HepG2 (cell line): Measurements from ENCODE around the gene HYCC2. TPM values are rescaled to one million over a fixed set of nuclear protein-coding genes. Genes with fewer than 3 reads are reported as not detected.
A peak's percentile ranks its signal among the peaks of the same experiment; 100 is the strongest.

Experiments
- ATAC-seq: fragments of 200-7000 bp; cut with Tn5 transposase; 3 replicates; pipeline ENCODE4 v1.9.1; 2020; ENCODE audit warnings: mild to moderate bottlenecking, moderate library complexity
- BruUV-seq: library from RNA; stranded (reverse); fragments of 400-500 nt; replicated peaks from 2 replicates; lab custom pipeline; 2021; lab: Mats Ljungman, UMichigan
- CTCF ChIA-PET: fragments of 300-600 bp; formaldehyde crosslinking; extraction: SDS; loops from one replicate; lab custom pipeline; 2021; ENCODE audit warnings: low total read pairs, inconsistent platforms, low intra/inter-chr PET ratio; lab: Yijun Ruan, JAX
- POLR2A ChIA-PET: fragments of 350-600 bp; sonication (Branson Sonifier 250); formaldehyde crosslinking; loops from one replicate; lab custom pipeline; 2020; ENCODE audit warnings: antibody characterized with exemption, inconsistent platforms; lab: Yijun Ruan, JAX
- DNase-seq: peaks from one replicate; pipeline ENCODE4 v3.0.0-alpha.2; 2015; ENCODE audit warnings: low spot score
- FAIRE-seq: peaks from 3 replicates; lab custom pipeline; 2011; peaks lifted over from hg19 to GRCh38; lab: Jason Lieb, UNC
- H2AFZ ChIP-seq: one replicate; pipeline ENCODE4 v1.6.1; 2011; ENCODE audit warnings: low read length, inconsistent platforms
- H3K27ac ChIP-seq: fragments of 300-600 bp; 3 replicates; pipeline ENCODE4 v1.8.0; 2011; ENCODE audit warnings: mixed run types, mild to moderate bottlenecking, mixed read lengths, low read length, inconsistent platforms; ENCODE audit not compliant: insufficient read depth; ENCODE audit errors: extremely low read length
- H3K27me3 ChIP-seq, 2 experiments: fragments of 200-600 bp in 1 of 2; 2 replicates in 1 of 2; 3 replicates in 1 of 2; pipeline versions ENCODE4 v1.6.0 to v1.8.0; 2011; ENCODE audit warnings: low read length in 2 of 2, mild to moderate bottlenecking in 2 of 2, moderate library complexity in 2 of 2, inconsistent platforms in 1 of 2; ENCODE audit not compliant: insufficient read depth in 2 of 2, control insufficient read depth in 1 of 2
- H3K36me3 ChIP-seq, 2 experiments: fragments of 200-600 bp in 1 of 2; replicated peaks in 1 of 2; 2 replicates in 1 of 2; 3 replicates in 1 of 2; pipeline versions ENCODE4 v1.5.1 to v1.8.0; 2011; ENCODE audit warnings: low read length in 2 of 2, inconsistent platforms in 1 of 2; ENCODE audit not compliant: insufficient read depth in 2 of 2, control insufficient read depth in 1 of 2
- H3K4me1 ChIP-seq: 2 replicates; pipeline ENCODE4 v1.5.1; 2012; ENCODE audit warnings: low read length, inconsistent platforms; ENCODE audit not compliant: insufficient read depth
- H3K4me2 ChIP-seq: 2 replicates; pipeline ENCODE4 v1.6.0; 2011; ENCODE audit warnings: low read depth, low read length, inconsistent platforms
- H3K4me3 ChIP-seq, 3 experiments: fragments of 200-600 bp in 1 of 3; sonication (generic), shearing (Covaris generic) in 1 of 3; replicated peaks in 1 of 3; 2 replicates each; pipeline ENCODE4 v1.5.1; 2011 to 2016; ENCODE audit warnings: low read length in 3 of 3, inconsistent platforms in 2 of 3, low read depth in 2 of 3, mild to moderate bottlenecking in 2 of 3, control low read depth in 1 of 3, mixed read lengths in 1 of 3; ENCODE audit not compliant: insufficient read depth in 1 of 3
- H3K79me2 ChIP-seq: one replicate; pipeline ENCODE4 v1.6.1; 2011; ENCODE audit warnings: low read length, inconsistent platforms; ENCODE audit not compliant: insufficient read depth
- H3K9ac ChIP-seq: 2 replicates; pipeline ENCODE4 v1.6.0; 2011; ENCODE audit warnings: mild to moderate bottlenecking, low read depth, low read length, inconsistent platforms; ENCODE audit not compliant: insufficient read depth
- H3K9me3 ChIP-seq: 2 replicates; pipeline ENCODE4 v1.5.1; 2012; ENCODE audit warnings: mild to moderate bottlenecking, low read length
- H4K20me1 ChIP-seq: 2 replicates; pipeline ENCODE4 v1.6.0; 2011; ENCODE audit warnings: inconsistent platforms, mild to moderate bottlenecking, low read length, moderate library complexity; ENCODE audit not compliant: insufficient read depth
- FOSL1 ChIP-seq: sonication (generic); formaldehyde crosslinking; IDR thresholded peaks from 2 replicates; pipeline ENCODE4 v1.9.0; 2021; ENCODE audit warnings: missing genetic modification reagents, borderline replicate concordance
- GATA4 ChIP-seq: sonication (generic); IDR thresholded peaks from 2 replicates; pipeline ENCODE4 v1.6.1; 2016; ENCODE audit warnings: antibody characterized with exemption, low read depth, borderline replicate concordance
- MAFF ChIP-seq: IDR thresholded peaks from 2 replicates; pipeline ENCODE4 v1.6.1; 2011; ENCODE audit warnings: low read depth, low read length, improper control_type of control experiment
- MAFK ChIP-seq, 2 experiments: IDR thresholded peaks in 1 of 2; conservative IDR thresholded peaks in 1 of 2; 2 replicates each; pipeline ENCODE4 v1.6.1; 2011; ENCODE audit warnings: improper control_type of control experiment in 2 of 2, low read length in 2 of 2
- PREB ChIP-seq: sonication (generic); formaldehyde crosslinking; IDR thresholded peaks from 2 replicates; pipeline ENCODE4 v1.4.0; 2020; ENCODE audit warnings: missing genetic modification reagents
- RAD51 ChIP-seq: fragments of 450-650 bp; IDR thresholded peaks from 2 replicates; pipeline ENCODE4 v1.6.1; 2016; ENCODE audit warnings: borderline replicate concordance
- RFX3 ChIP-seq: IDR thresholded peaks from 2 replicates; pipeline ENCODE4 v1.6.1; 2016; ENCODE audit warnings: missing biosample characterization, missing genetic modification reagents
- SP2 ChIP-seq: sonication (generic); formaldehyde crosslinking; IDR thresholded peaks from 2 replicates; pipeline ENCODE4 v1.5.1; 2020; ENCODE audit warnings: mild to moderate bottlenecking, missing genetic modification reagents
- SRSF4 ChIP-seq: fragments of 200-400 bp; formaldehyde crosslinking; IDR thresholded peaks from one replicate; pipeline ENCODE4 v1.6.1; 2018; ENCODE audit warnings: mild to moderate bottlenecking, low read depth, low read length, moderate library complexity; ENCODE audit not compliant: poor library complexity, severe bottlenecking
- ZBTB33 ChIP-seq: sonication (generic); formaldehyde crosslinking; IDR thresholded peaks from 2 replicates; pipeline ENCODE4 v1.4.0; 2020; ENCODE audit warnings: missing genetic modification reagents
- ZFYVE20 ChIP-seq: sonication (generic); formaldehyde crosslinking; IDR thresholded peaks from 2 replicates; pipeline ENCODE4 v1.8.0; 2023; ENCODE audit warnings: low read depth, mild to moderate bottlenecking, moderate library complexity, missing genetic modification reagents, borderline replicate concordance
- ZNF207 ChIP-seq: fragments of 450-650 bp; IDR thresholded peaks from 2 replicates; pipeline ENCODE4 v1.6.1; 2016; ENCODE audit warnings: antibody characterized with exemption, borderline replicate concordance
- ZNF331 ChIP-seq: sonication (generic); formaldehyde crosslinking; IDR thresholded peaks from 2 replicates; pipeline ENCODE4 v1.4.0; 2020; ENCODE audit warnings: missing genetic modification reagents
- ZNF337 ChIP-seq: sonication (generic); formaldehyde crosslinking; IDR thresholded peaks from 2 replicates; pipeline ENCODE4 v1.5.1; 2020; ENCODE audit warnings: missing genetic modification reagents, low read depth, mild to moderate bottlenecking, borderline replicate concordance
- WGBS: methylation state at CpG from one replicate; pipeline ENCODE4 v1.1.6; 2017; ENCODE audit warnings: low lambda C conversion rate; 5-methylcytosine and 5-hydroxymethylcytosine counted together
- in situ Hi-C: cut with HindIII; loops from 2 replicates; pipeline ENCODE4 v1.10.0; 2017; ENCODE audit warnings: low pct_unique_long_range_greater_than_20kb; ENCODE audit not compliant: extremely low pct_ligation_motif_present
- intact Hi-C: fragments of 100-400 bp; cut with micrococcal nuclease; formaldehyde crosslinking; loops from one replicate; pipeline ENCODE4 v1.10.0; 2022; ENCODE audit not compliant: unreplicated experiment
- polyA plus RNA-seq, 8 experiments: library from polyadenylated mRNA; depleted of rRNA in 3 of 8; stranded (reverse) in 7 of 8; unstranded in 1 of 8; fragments of >200 nt; fragmentation: Illumina TruSeq in 4 of 8; extraction: Trizol in 4 of 8; gene quantifications; 2 replicates each; pipeline versions ENCODE4 v1.2.1 to v1.2.3, GENCODE V29; 2011 to 2016; ENCODE audit warnings: low read depth in 4 of 8, missing spikeins in 1 of 8, mixed read lengths in 1 of 8; ENCODE audit not compliant: insufficient read depth in 1 of 8
- total RNA-seq, 5 experiments: library from RNA; depleted of rRNA; stranded (reverse); fragments of >200 nt; fragmentation: Illumina TruSeq; extraction: Trizol; gene quantifications; 2 replicates each; pipeline ENCODE4 v1.2.3, GENCODE V29; 2016; ENCODE audit warnings: low read depth in 1 of 5

Gene HYCC2
- total and polyA plus RNA-seq, 2 of the 13 experiments (the other 11 are each of a cell fraction or from before 2014, with no cell fraction given) = 4.7 to 13.9 TPM

- ATAC-seq (no peak), FAIRE-seq (no peak), DNase-seq (no peak)
- intact Hi-C loops = no loop called here
- CTCF ChIA-PET = no interaction called here
- no TSS peak for BruUV-seq
- H3K4me1 ChIP-seq = no peaks in the 10 kb centered on the region
- in situ Hi-C loops = no loop called here
- H2AFZ ChIP-seq = no peak overlapping the region
- no peak overlapping the region for H3K9ac ChIP-seq
- H3K79me2 ChIP-seq = peaks cover 69% of the 10 kb centered on the region
- H3K27me3 ChIP-seq = no peaks in the 10 kb centered on the region
- H4K20me1 ChIP-seq = no peaks in the 10 kb centered on the region
- no peak overlapping the region for H3K4me2 ChIP-seq
- no peak overlapping the region for H3K4me3 ChIP-seq
- TF ChIP-seq ZFYVE20 (CRISPR knock-in tag) (no peak), SP2 (CRISPR knock-in tag) (no peak), GATA4 (no peak), RAD51 (no peak), ZBTB33 (peak; percentile 73; the same call in 1 of the 2 replicates)
- WGBS = 96% methylated on average over 11 of the region's 11 CpGs
- peaks cover 0 to 13% of the 10 kb centered on the region in 2 experiments; a peak in 2 of 5 replicates for H3K36me3 ChIP-seq
- no peak overlapping the region for H3K27ac ChIP-seq
- H3K9me3 ChIP-seq = no peaks in the 10 kb centered on the region
- POLR2A ChIA-PET = no interaction called here
Observed at GRCh38 chr2:201049455-201049854, 22.0 kb downstream of the HYCC2 start.

- no peak overlapping the region for H3K4me2 ChIP-seq
- no peak for ATAC-seq
- peaks cover 0 to 8% of the 10 kb centered on the region in 2 experiments; a peak in 2 of 5 replicates for H3K36me3 ChIP-seq
- no peak overlapping the region for H2AFZ ChIP-seq
- H3K4me3 ChIP-seq = no peak overlapping the region
- no TSS peak for BruUV-seq
- H3K79me2 ChIP-seq = peaks cover 51% of the 10 kb centered on the region
- intact Hi-C loops (no loop called here), in situ Hi-C loops (no loop called here)
- CTCF ChIA-PET = no interaction called here
- 93% methylated on average over 2 of the region's 2 CpGs for WGBS
- H3K27me3 ChIP-seq = no peaks in the 10 kb centered on the region
- no peak overlapping the region for H3K27ac ChIP-seq
- H3K4me1 ChIP-seq = peaks cover 6% of the 10 kb centered on the region; the same call in 1 of the 2 replicates
- FAIRE-seq = no peak
- no peaks in the 10 kb centered on the region for H3K9me3 ChIP-seq
- DNase-seq = no peak
- no peak overlapping the region for H3K9ac ChIP-seq
- no peaks in the 10 kb centered on the region for H4K20me1 ChIP-seq
- POLR2A ChIA-PET = no interaction called here
- no peak for TF ChIP-seq FOSL1 (CRISPR knock-in tag)
- no peak for TF ChIP-seq ZNF331 (CRISPR knock-in tag)
- TF ChIP-seq ZNF337 (CRISPR knock-in tag) = no peak
- no peak for TF ChIP-seq SRSF4
- peak; percentile 49 to 63; a peak in 3 of 4 replicates for TF ChIP-seq MAFK (conservative IDR thresholded peaks at IDR 0.05 in 1 of 2, IDR thresholded peaks at IDR 0.05 in 1 of 2; ENCODE audit: low read length in 2 of 2)
- peak; percentile 36; the same call in 1 of the 2 replicates for TF ChIP-seq MAFF
- TF ChIP-seq ZNF207 = no peak
- TF ChIP-seq RFX3 = no peak
- no peak for TF ChIP-seq PREB
Observed at GRCh38 chr2:201046881-201047280, 24.6 kb downstream of the HYCC2 start.
